ENCODE results near the gene GET3. TPM values are rescaled to one million over a fixed set of nuclear protein-coding genes. Genes with fewer than 3 reads are reported as not detected.

Gene GET3
- total RNA-seq, 1 experiment from 2014 or later, result 110 TPM

GRCh38 chr19:12759686-12760085 lies 22.4 kb downstream of the GET3 start:
- H3K36me3 Mint-ChIP-seq, result peaks cover 19% of the 10 kb centered on the region
- peaks cover 2% of the 10 kb centered on the region; the same call in 1 of the 2 replicates for H3K4me1 Mint-ChIP-seq
- no peak for TF ChIP-seq JUN (CRISPR knock-in tag; IDR thresholded peaks at IDR 0.05)
- TF ChIP-seq GABPB1 (CRISPR knock-in tag; IDR thresholded peaks at IDR 0.05), result no peak
- TF ChIP-seq, protein P1, sequence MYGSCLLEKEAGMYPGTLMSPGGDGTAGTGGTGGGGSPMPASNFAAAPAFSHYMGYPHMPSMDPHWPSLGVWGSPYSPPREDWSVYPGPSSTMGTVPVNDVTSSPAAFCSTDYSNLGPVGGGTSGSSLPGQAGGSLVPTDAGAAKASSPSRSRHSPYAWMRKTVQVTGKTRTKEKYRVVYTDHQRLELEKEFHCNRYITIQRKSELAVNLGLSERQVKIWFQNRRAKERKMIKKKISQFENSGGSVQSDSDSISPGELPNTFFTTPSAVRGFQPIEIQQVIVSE (CRISPR knock-in tag; IDR thresholded peaks at IDR 0.05; ENCODE audit: borderline replicate concordance), result no peak
- no peak for TF ChIP-seq TP53 (CRISPR knock-in tag; IDR thresholded peaks at IDR 0.05)
- no peak for TF ChIP-seq ESRRA (CRISPR knock-in tag; IDR thresholded peaks at IDR 0.05; ENCODE audit: borderline replicate concordance)
- TF ChIP-seq RELA (CRISPR knock-in tag; IDR thresholded peaks at IDR 0.05; ENCODE audit: borderline replicate concordance), result no peak
- no peak for TF ChIP-seq ZNF138 (CRISPR knock-in tag; conservative IDR thresholded peaks at IDR 0.05)
- TF ChIP-seq SOX15 (CRISPR knock-in tag; IDR thresholded peaks at IDR 0.05), result no peak
- no peak for TF ChIP-seq AFF4 (CRISPR knock-in tag; IDR thresholded peaks at IDR 0.05; ENCODE audit: borderline replicate concordance)
- no peak for TF ChIP-seq TEAD1 (CRISPR knock-in tag; IDR thresholded peaks at IDR 0.05)
- ChIA-PET POLR2A (interaction anchor here (1.4 kb wide), 1 partner anchor 37 kb away, joined by 4 read pairs; no protein-coding TSS in a partner anchor), CTCF (interaction anchor here (0.5 to 11.1 kb wide), 20 partner anchors 10 to 1504 kb away, joined by 3 to 341 read pairs (median 8); partner anchors contain the start of genes FBXW9, HOOK2, JUNB and PRDX2)
- no peak overlapping the region for H3K27ac Mint-ChIP-seq
- peaks cover 14% of the 10 kb centered on the region for H3K27me3 Mint-ChIP-seq (ENCODE audit: low read depth)
- ATAC-seq (no peak), DNase-seq (ENCODE audit: low spot score) (no peak)
- H3K4me3 Mint-ChIP-seq, result no peak overlapping the region
- H3K9me3 Mint-ChIP-seq, result no peaks in the 10 kb centered on the region

- no peak overlapping the region for H3K4me3 Mint-ChIP-seq
- no peaks in the 10 kb centered on the region for H3K9me3 Mint-ChIP-seq
- H3K4me1 Mint-ChIP-seq, result peaks cover 5% of the 10 kb centered on the region; the same call in 1 of the 2 replicates
- H3K27ac Mint-ChIP-seq, result no peak overlapping the region
- CTCF ChIA-PET, result interaction anchor here (1.4 to 11.1 kb wide), 3 partner anchors 13 to 85 kb away, joined by 4 to 341 read pairs (median 97); partner anchors contain the start of genes HOOK2, JUNB, PRDX2 and THSD8
- DNase-seq (ENCODE audit: low spot score) (no peak), ATAC-seq (no peak)
- peaks cover 27% of the 10 kb centered on the region for H3K36me3 Mint-ChIP-seq
- POLR2A ChIA-PET, result no interaction called here
- no peaks in the 10 kb centered on the region; the same call in 1 of the 2 replicates for H3K27me3 Mint-ChIP-seq (ENCODE audit: low read depth)
- TF ChIP-seq ZNF317 (CRISPR knock-in tag; IDR thresholded peaks at IDR 0.05; ENCODE audit: borderline replicate concordance, low read depth) (no peak), ZNF671 (CRISPR knock-in tag; IDR thresholded peaks at IDR 0.05) (no peak), OVOL2 (CRISPR knock-in tag; IDR thresholded peaks at IDR 0.05; ENCODE audit: borderline replicate concordance) (no peak), FOXJ3 (CRISPR knock-in tag; IDR thresholded peaks at IDR 0.05; ENCODE audit: borderline replicate concordance) (no peak), ETV6 (CRISPR knock-in tag; IDR thresholded peaks at IDR 0.05) (no peak), ATF6 (CRISPR knock-in tag; IDR thresholded peaks at IDR 0.05) (no peak), NFE2L1 (CRISPR knock-in tag; IDR thresholded peaks at IDR 0.05) (no peak), ESRRA (CRISPR knock-in tag; IDR thresholded peaks at IDR 0.05; ENCODE audit: borderline replicate concordance) (no peak), KAT7 (CRISPR knock-in tag; IDR thresholded peaks at IDR 0.05; ENCODE audit: borderline replicate concordance) (no peak), USF1 (CRISPR knock-in tag; IDR thresholded peaks at IDR 0.05) (no peak)
- TF ChIP-seq, protein P2, sequence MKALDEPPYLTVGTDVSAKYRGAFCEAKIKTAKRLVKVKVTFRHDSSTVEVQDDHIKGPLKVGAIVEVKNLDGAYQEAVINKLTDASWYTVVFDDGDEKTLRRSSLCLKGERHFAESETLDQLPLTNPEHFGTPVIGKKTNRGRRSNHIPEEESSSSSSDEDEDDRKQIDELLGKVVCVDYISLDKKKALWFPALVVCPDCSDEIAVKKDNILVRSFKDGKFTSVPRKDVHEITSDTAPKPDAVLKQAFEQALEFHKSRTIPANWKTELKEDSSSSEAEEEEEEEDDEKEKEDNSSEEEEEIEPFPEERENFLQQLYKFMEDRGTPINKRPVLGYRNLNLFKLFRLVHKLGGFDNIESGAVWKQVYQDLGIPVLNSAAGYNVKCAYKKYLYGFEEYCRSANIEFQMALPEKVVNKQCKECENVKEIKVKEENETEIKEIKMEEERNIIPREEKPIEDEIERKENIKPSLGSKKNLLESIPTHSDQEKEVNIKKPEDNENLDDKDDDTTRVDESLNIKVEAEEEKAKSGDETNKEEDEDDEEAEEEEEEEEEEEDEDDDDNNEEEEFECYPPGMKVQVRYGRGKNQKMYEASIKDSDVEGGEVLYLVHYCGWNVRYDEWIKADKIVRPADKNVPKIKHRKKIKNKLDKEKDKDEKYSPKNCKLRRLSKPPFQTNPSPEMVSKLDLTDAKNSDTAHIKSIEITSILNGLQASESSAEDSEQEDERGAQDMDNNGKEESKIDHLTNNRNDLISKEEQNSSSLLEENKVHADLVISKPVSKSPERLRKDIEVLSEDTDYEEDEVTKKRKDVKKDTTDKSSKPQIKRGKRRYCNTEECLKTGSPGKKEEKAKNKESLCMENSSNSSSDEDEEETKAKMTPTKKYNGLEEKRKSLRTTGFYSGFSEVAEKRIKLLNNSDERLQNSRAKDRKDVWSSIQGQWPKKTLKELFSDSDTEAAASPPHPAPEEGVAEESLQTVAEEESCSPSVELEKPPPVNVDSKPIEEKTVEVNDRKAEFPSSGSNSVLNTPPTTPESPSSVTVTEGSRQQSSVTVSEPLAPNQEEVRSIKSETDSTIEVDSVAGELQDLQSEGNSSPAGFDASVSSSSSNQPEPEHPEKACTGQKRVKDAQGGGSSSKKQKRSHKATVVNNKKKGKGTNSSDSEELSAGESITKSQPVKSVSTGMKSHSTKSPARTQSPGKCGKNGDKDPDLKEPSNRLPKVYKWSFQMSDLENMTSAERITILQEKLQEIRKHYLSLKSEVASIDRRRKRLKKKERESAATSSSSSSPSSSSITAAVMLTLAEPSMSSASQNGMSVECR (CRISPR knock-in tag; IDR thresholded peaks at IDR 0.05; ENCODE audit: borderline replicate concordance), result no peak
- TF ChIP-seq, protein P3, sequence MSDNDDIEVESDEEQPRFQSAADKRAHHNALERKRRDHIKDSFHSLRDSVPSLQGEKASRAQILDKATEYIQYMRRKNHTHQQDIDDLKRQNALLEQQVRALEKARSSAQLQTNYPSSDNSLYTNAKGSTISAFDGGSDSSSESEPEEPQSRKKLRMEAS (CRISPR knock-in tag; IDR thresholded peaks at IDR 0.05), result no peak
- TF ChIP-seq, protein P4, sequence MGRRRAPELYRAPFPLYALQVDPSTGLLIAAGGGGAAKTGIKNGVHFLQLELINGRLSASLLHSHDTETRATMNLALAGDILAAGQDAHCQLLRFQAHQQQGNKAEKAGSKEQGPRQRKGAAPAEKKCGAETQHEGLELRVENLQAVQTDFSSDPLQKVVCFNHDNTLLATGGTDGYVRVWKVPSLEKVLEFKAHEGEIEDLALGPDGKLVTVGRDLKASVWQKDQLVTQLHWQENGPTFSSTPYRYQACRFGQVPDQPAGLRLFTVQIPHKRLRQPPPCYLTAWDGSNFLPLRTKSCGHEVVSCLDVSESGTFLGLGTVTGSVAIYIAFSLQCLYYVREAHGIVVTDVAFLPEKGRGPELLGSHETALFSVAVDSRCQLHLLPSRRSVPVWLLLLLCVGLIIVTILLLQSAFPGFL (CRISPR knock-in tag; IDR thresholded peaks at IDR 0.05; ENCODE audit: borderline replicate concordance), result no peak
These were observed 25.8 kb downstream of the GET3 start for GRCh38 chr19:12763100-12763499.
